ENCODE results near the gene FKBP5. TPM values are rescaled to one million over a fixed set of nuclear protein-coding genes. Genes with fewer than 3 reads are reported as not detected.

The FKBP5 gene
- total and polyA plus RNA-seq, 10 of the 15 experiments (the other 5 are each of a cell fraction or from before 2014, with no cell fraction given) = 29.0 to 123 (median 62.3) TPM

DNA sequence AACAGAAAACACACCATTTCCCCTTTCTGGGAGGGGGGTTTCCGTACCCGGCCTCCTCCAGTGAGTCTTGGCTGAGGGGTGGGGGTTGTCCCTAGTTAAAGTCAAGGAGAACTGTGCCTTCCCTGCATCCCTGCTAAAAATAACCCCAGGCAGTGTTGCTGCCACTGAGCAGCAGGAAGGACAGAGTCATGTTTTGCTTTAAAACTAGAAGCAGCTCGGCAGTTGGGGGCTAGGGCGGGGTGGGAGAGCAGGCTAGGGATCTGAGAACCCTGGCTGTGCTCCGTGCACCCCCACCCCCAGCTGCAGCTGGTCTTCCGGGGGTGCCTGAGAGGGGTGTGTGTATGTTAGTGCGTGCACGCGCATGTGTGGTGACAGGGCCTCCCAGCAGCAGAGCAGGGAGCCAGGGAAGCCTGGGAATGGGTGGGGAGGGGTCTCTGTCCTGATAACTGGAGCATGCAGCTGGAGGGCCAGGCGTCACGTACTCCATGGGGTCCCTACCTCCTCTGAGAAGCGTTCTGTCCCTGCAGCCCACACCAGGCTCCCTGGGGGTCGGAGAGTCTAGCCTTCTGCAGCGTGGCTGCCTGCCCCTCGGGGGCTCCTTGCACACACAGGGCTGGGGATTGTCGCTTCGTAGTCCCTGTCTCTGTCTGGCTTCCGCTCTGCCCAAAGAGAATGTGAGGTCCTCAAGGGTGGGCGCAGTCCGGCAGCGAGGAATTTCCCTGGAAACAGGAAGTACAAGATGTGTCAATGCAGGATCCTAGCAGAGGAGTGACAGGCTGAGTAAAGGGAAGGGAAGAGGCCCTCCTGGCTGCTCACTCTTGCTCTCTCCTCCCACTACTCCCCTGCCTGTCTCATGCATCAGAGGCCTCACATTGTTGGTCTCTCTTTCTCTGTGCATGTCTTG is 31.4 kb upstream of the FKBP5 start (continued):
- TF ChIP-seq, protein P1, sequence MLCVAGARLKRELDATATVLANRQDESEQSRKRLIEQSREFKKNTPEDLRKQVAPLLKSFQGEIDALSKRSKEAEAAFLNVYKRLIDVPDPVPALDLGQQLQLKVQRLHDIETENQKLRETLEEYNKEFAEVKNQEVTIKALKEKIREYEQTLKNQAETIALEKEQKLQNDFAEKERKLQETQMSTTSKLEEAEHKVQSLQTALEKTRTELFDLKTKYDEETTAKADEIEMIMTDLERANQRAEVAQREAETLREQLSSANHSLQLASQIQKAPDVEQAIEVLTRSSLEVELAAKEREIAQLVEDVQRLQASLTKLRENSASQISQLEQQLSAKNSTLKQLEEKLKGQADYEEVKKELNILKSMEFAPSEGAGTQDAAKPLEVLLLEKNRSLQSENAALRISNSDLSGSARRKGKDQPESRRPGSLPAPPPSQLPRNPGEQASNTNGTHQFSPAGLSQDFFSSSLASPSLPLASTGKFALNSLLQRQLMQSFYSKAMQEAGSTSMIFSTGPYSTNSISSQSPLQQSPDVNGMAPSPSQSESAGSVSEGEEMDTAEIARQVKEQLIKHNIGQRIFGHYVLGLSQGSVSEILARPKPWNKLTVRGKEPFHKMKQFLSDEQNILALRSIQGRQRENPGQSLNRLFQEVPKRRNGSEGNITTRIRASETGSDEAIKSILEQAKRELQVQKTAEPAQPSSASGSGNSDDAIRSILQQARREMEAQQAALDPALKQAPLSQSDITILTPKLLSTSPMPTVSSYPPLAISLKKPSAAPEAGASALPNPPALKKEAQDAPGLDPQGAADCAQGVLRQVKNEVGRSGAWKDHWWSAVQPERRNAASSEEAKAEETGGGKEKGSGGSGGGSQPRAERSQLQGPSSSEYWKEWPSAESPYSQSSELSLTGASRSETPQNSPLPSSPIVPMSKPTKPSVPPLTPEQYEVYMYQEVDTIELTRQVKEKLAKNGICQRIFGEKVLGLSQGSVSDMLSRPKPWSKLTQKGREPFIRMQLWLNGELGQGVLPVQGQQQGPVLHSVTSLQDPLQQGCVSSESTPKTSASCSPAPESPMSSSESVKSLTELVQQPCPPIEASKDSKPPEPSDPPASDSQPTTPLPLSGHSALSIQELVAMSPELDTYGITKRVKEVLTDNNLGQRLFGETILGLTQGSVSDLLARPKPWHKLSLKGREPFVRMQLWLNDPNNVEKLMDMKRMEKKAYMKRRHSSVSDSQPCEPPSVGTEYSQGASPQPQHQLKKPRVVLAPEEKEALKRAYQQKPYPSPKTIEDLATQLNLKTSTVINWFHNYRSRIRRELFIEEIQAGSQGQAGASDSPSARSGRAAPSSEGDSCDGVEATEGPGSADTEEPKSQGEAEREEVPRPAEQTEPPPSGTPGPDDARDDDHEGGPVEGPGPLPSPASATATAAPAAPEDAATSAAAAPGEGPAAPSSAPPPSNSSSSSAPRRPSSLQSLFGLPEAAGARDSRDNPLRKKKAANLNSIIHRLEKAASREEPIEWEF (IDR thresholded peaks at IDR 0.05; ENCODE audit: insufficient replicate concordance, low read depth, low read length) = no peak
- TF ChIP-seq RUNX3 (IDR thresholded peaks at IDR 0.05; ENCODE audit: low read length) (peak; percentile 60; the same call in 1 of the 2 replicates), IKZF1 (conservative IDR thresholded peaks at IDR 0.05) (peak; percentile 97), RAD51 (IDR thresholded peaks at IDR 0.05) (no peak), CBX3 (IDR thresholded peaks at IDR 0.05; ENCODE audit: borderline replicate concordance, low read depth) (no peak), POLR2AphosphoS5 (IDR thresholded peaks at IDR 0.05; ENCODE audit: low read length) (0 out of 2 replicates have a peak, but pooled peaks have one; percentile 17), MTA2 (IDR thresholded peaks at IDR 0.05; ENCODE audit: low read depth) (peak; percentile 72), POU2F2 (IDR thresholded peaks at IDR 0.05; ENCODE audit: borderline replicate concordance, low read depth, low read length) (peak; percentile 9; the same call in 1 of the 3 replicates), ZNF622 (IDR thresholded peaks at IDR 0.05) (no peak), CBX5 (IDR thresholded peaks at IDR 0.05; ENCODE audit: low read depth) (no peak), FOXM1 (IDR thresholded peaks at IDR 0.05; ENCODE audit: low read depth, low read length) (peak; percentile 86), CREM (IDR thresholded peaks at IDR 0.05; ENCODE audit: low read depth) (no peak; the same call in 1 of the 2 replicates), FOS (IDR thresholded peaks at IDR 0.05; ENCODE audit: borderline replicate concordance, extremely low read depth, insufficient read length) (no peak), HDAC2 (IDR thresholded peaks at IDR 0.05) (no peak), ZNF207 (IDR thresholded peaks at IDR 0.05; ENCODE audit: borderline replicate concordance) (no peak), YY1 (IDR thresholded peaks at IDR 0.05; ENCODE audit: low read depth, low read length) (no peak; the same call in 1 of the 2 replicates), CHD1 (IDR thresholded peaks at IDR 0.05; ENCODE audit: low read depth, low read length) (no peak), KLF5 (IDR thresholded peaks at IDR 0.05; ENCODE audit: partially characterized antibody) (no peak), JUND (IDR thresholded peaks at IDR 0.05; ENCODE audit: low read depth, low read length) (no peak), ZNF217 (IDR thresholded peaks at IDR 0.05) (no peak), NFYB (IDR thresholded peaks at IDR 0.05; ENCODE audit: insufficient read depth, low read depth, low read length) (no peak)
- TF ChIP-seq, protein P2, sequence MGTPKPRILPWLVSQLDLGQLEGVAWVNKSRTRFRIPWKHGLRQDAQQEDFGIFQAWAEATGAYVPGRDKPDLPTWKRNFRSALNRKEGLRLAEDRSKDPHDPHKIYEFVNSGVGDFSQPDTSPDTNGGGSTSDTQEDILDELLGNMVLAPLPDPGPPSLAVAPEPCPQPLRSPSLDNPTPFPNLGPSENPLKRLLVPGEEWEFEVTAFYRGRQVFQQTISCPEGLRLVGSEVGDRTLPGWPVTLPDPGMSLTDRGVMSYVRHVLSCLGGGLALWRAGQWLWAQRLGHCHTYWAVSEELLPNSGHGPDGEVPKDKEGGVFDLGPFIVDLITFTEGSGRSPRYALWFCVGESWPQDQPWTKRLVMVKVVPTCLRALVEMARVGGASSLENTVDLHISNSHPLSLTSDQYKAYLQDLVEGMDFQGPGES (IDR thresholded peaks at IDR 0.05) = no peak

Measured in GM12878 (cell line).